Endodermal cell (in vitro differentiated cells): ENCODE measurements around the gene TPRKB. TPM values are rescaled to one million over a fixed set of nuclear protein-coding genes. Genes with fewer than 3 reads are reported as not detected.

Source experiments
- DNase-seq: peaks from one replicate; pipeline ENCODE4 v3.0.0-alpha.2; 2017
- H3K27ac ChIP-seq: 2 replicates; pipeline ENCODE4 v1.5.1; 2013; ENCODE audit warnings: mild to moderate bottlenecking, low read depth, low read length, moderate library complexity
- H3K27me3 ChIP-seq: 2 replicates; pipeline ENCODE4 v1.6.1; 2013; ENCODE audit warnings: mild to moderate bottlenecking, low read length, moderate library complexity; ENCODE audit not compliant: insufficient read depth, control insufficient read depth, poor library complexity, severe bottlenecking
- H3K36me3 ChIP-seq: 2 replicates; pipeline ENCODE4 v1.7.0; 2013; ENCODE audit warnings: mild to moderate bottlenecking, low read length, moderate library complexity; ENCODE audit not compliant: control insufficient read depth, insufficient read depth
- H3K4me1 ChIP-seq: one replicate; pipeline ENCODE4 v1.7.0; 2013; ENCODE audit warnings: low read length; ENCODE audit not compliant: control insufficient read depth, insufficient read depth
- H3K4me3 ChIP-seq: 2 replicates; pipeline ENCODE4 v1.5.1; 2013; ENCODE audit warnings: mild to moderate bottlenecking, low read length, moderate library complexity
- H3K9ac ChIP-seq: 2 replicates; pipeline ENCODE4 v1.6.1; 2013; ENCODE audit warnings: mild to moderate bottlenecking, low read length, moderate library complexity; ENCODE audit not compliant: poor library complexity, severe bottlenecking; ENCODE audit errors: extremely low read depth
- H3K9me3 ChIP-seq: 2 replicates; pipeline ENCODE4 v1.6.1; 2013; ENCODE audit warnings: mild to moderate bottlenecking, low read length, moderate library complexity; ENCODE audit not compliant: control insufficient read depth
- H3K27ac Mint-ChIP-seq: 2 replicates; pipeline ENCODE4 v1.8.0; 2020; ENCODE audit warnings: mixed read lengths
- H3K27me3 Mint-ChIP-seq: 2 replicates; pipeline ENCODE4 v1.8.0; 2021; ENCODE audit warnings: mild to moderate bottlenecking, mixed read lengths; ENCODE audit not compliant: insufficient read depth
- H3K36me3 Mint-ChIP-seq: 2 replicates; pipeline ENCODE4 v1.8.0; 2020; ENCODE audit warnings: low read depth, mixed read lengths
- H3K4me1 Mint-ChIP-seq: 2 replicates; pipeline ENCODE4 v1.8.0; 2020; ENCODE audit warnings: mixed read lengths
- H3K4me3 Mint-ChIP-seq: 2 replicates; pipeline ENCODE4 v1.8.0; 2020; ENCODE audit warnings: mild to moderate bottlenecking, moderate library complexity, mixed read lengths
- H3K9me3 Mint-ChIP-seq: 2 replicates; pipeline ENCODE4 v1.8.0; 2020; ENCODE audit warnings: mild to moderate bottlenecking, mixed read lengths
- CTCF ChIP-seq: fragments of 200-600 bp; sonication (generic); conservative IDR thresholded peaks from 2 replicates; pipeline ENCODE4 v1.5.0; 2021; ENCODE audit warnings: antibody characterized with exemption, mild to moderate bottlenecking
- WGBS, 2 experiments: methylation state at CpG; one replicate each; pipeline versions ENCODE4 v1.1.5 to v1.1.7; 2013; ENCODE audit warnings: missing lambda C conversion rate in 2 of 2, mixed read lengths in 1 of 2; ENCODE audit not compliant: insufficient coverage in 1 of 2, insufficient read length in 1 of 2; 5-methylcytosine and 5-hydroxymethylcytosine counted together
- total RNA-seq, 2 donors: library from RNA; stranded (reverse); fragmentation: NEBNext Ultra II Directional in 1 of 2; extraction: Animal tissue kit (Norgen Biotek cat#: 25700) in 1 of 2; gene quantifications; 2 replicates in 1 of 2; 3 replicates in 1 of 2; pipeline ENCODE4 v1.2.1, GENCODE V29; 2021

TPRKB gene
- total RNA-seq, 2 donors from 2014 or later = 37.9 to 42.7 TPM

DNA sequence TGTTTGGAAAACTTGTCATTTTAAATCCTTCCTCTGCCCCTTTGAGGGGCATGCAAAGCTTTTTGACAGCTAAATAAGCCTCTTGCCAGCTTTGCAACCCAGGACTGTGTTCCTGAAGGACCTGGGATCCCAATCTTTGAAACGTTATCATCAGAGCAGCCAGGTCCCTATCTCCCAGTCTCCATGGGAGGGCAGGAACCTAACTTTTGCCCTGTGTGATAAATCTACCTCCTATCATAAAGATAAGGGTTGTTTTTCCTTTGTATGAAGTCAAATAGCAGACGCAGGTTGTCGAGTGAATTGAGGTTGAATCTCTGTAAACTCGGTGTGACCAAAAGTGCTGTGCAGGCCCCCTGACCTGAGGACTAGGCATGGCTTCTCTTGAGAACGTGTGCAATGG is 30.1 kb downstream of the TPRKB start:
- Mint-ChIP-seq H3K4me3 (no peak overlapping the region), H3K27me3 (peaks cover 88% of the 10 kb centered on the region), H3K27ac (no peak overlapping the region), H3K9me3 (peaks cover 3% of the 10 kb centered on the region), H3K36me3 (no peaks in the 10 kb centered on the region), H3K4me1 (peaks cover 11% of the 10 kb centered on the region)
- DNase-seq = peak; percentile 73
- Histone ChIP-seq H3K4me3 (no peak overlapping the region), H3K9me3 (no peaks in the 10 kb centered on the region), H3K9ac (no peak overlapping the region), H3K27me3 (peaks cover 79% of the 10 kb centered on the region), H3K4me1 (no peaks in the 10 kb centered on the region), H3K27ac (no peak overlapping the region), H3K36me3 (no peaks in the 10 kb centered on the region)
- TF ChIP-seq CTCF = no peak
- 52 to 56% methylated on average over 3 to 5 of the region's 5 CpGs for WGBS, 2 experiments

DNA sequence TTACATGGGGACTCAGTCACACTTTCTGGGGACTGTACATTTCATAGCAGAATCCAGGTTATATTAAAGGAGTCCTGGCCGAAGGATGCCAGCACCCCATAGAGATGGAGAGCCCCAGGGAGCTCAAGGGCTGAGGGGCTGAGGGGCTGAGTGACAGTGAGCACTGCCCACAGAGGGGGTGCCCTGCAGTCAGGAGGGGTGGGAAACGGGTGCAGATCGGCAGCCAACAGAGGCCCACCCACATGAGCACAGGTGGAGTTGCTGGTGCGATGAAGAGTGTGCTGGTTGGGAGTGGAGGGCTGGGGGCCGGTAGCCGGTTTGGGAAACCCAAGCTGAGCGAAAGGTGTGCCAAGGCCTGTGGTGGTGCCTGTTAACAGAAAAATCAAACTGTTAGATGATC is 32.1 kb downstream of the TPRKB start:
- H3K27ac Mint-ChIP-seq = no peak overlapping the region
- Histone ChIP-seq H3K4me3 (no peak overlapping the region), H3K9ac (no peak overlapping the region), H3K36me3 (no peaks in the 10 kb centered on the region), H3K27me3 (peaks cover 78% of the 10 kb centered on the region), H3K27ac (no peak overlapping the region), H3K9me3 (no peaks in the 10 kb centered on the region), H3K4me1 (no peaks in the 10 kb centered on the region)
- H3K4me1 Mint-ChIP-seq = peaks cover 11% of the 10 kb centered on the region
- WGBS, 2 experiments = 92 to 97% methylated on average over 5 to 7 of the region's 7 CpGs
- DNase-seq = no peak
- TF ChIP-seq CTCF = no peak
- H3K27me3 Mint-ChIP-seq = peaks cover 88% of the 10 kb centered on the region
- peaks cover 5% of the 10 kb centered on the region for H3K9me3 Mint-ChIP-seq
- no peak overlapping the region for H3K4me3 Mint-ChIP-seq
- no peaks in the 10 kb centered on the region for H3K36me3 Mint-ChIP-seq

DNA sequence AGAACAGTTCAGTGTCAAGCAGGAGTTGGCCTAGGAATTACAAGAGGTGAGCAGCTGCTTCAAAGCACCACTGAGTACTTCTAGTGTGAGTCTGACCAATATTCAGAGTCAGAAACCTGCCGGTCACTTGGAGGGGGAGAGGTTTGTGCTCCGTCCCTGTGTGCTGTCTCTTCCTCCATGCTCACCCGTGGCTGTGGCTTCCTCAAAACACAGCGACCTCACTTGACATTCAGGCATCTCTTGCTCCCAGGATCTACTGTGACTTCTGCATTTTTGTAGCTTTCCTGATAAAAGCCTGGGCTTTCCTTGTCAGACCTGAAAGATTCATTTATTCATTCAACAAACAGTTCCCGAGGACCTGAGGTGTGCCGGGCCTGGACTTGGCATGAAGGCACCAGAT is 32.9 kb downstream of the TPRKB start:
- TF ChIP-seq CTCF = no peak
- DNase-seq = no peak
- WGBS, 2 experiments = 82% methylated on average over 6 of the region's 6 CpGs; no CpG with 5 or more reads in 1 of the 2 experiments
- Mint-ChIP-seq H3K27me3 (peaks cover 88% of the 10 kb centered on the region), H3K36me3 (no peaks in the 10 kb centered on the region), H3K9me3 (peaks cover 9% of the 10 kb centered on the region), H3K27ac (no peak overlapping the region), H3K4me3 (no peak overlapping the region), H3K4me1 (peaks cover 11% of the 10 kb centered on the region)
- no peaks in the 10 kb centered on the region for H3K9me3 ChIP-seq
- no peak overlapping the region for H3K4me3 ChIP-seq
- H3K9ac ChIP-seq = no peak overlapping the region
- peaks cover 70% of the 10 kb centered on the region for H3K27me3 ChIP-seq
- no peaks in the 10 kb centered on the region for H3K4me1 ChIP-seq
- H3K36me3 ChIP-seq = no peaks in the 10 kb centered on the region
- no peak overlapping the region for H3K27ac ChIP-seq
